Stimulated activated CD8-positive, alpha-beta memory T cell treated with anti-CD3 and anti-CD28 coated beads, Interleukin-7, amount 100 ng/mL, for 1 hour (primary cell): Measurements from ENCODE around the gene NT5C3A.
A peak's percentile ranks its signal among the peaks of the same experiment; 100 is the strongest.
"Not testable (repeated sequence)": the region's sequence is repeated elsewhere in the genome, so short reads cannot be mapped to it uniquely, and the experiment has no call there.

Source experiments
- DNase-seq, 2 donors: peaks; one replicate each; pipeline ENCODE4 v3.0.0-alpha.2; 2020; ENCODE audit warnings: low read depth in 2 of 2

The NT5C3A gene

GRCh38 chr7:33062023-33062781 lies at the start of gene NT5C3A:
Gene NT5C3A (minus strand): TSS chr7:33062776. CDS start chr7:33062705, 71 bp downstream.
- DNase-seq: peak in 1 of 2 donors; percentile 1

- no peak for DNase-seq
Observed at GRCh38 chr7:33111614-33112013, 49.0 kb upstream of the NT5C3A start.

- DNase-seq: no peak
Observed at GRCh38 chr7:33109758-33110238, 47.2 kb upstream of the NT5C3A start.

GRCh38 chr7:33109005-33109757 lies 46.6 kb upstream of the NT5C3A start, which contains the start of gene RP9:
Gene RP9 (minus strand): TSS chr7:33109404. CDS start chr7:33109372, 32 bp downstream.
- DNase-seq: peak; percentile 50 to 65

GRCh38 chr7:33108554-33109004 lies 46.0 kb upstream of the NT5C3A start:
- DNase-seq: no peak

- DNase-seq: no peak
Observed at GRCh38 chr7:33107136-33108066, 44.8 kb upstream of the NT5C3A start.

- no peak for DNase-seq
Observed at GRCh38 chr7:33101906-33102305, 39.3 kb upstream of the NT5C3A start.

- DNase-seq: no peak
Observed at GRCh38 chr7:33100770-33101169, 38.2 kb upstream of the NT5C3A start.

- DNase-seq: no peak
Observed at GRCh38 chr7:33099154-33099940, 36.8 kb upstream of the NT5C3A start.

- not testable (repeated sequence) for DNase-seq
Observed at GRCh38 chr7:33094745-33095275, 32.2 kb upstream of the NT5C3A start.

- no peak for DNase-seq
Observed at GRCh38 chr7:33093266-33093665, 30.7 kb upstream of the NT5C3A start.

GRCh38 chr7:33091641-33092191 lies 29.1 kb upstream of the NT5C3A start:
- DNase-seq: no peak

- no peak for DNase-seq
Observed at GRCh38 chr7:33091111-33091531, 28.5 kb upstream of the NT5C3A start.

GRCh38 chr7:33089142-33089541 lies 26.6 kb upstream of the NT5C3A start:
- no peak for DNase-seq

GRCh38 chr7:33087858-33088257 lies 25.3 kb upstream of the NT5C3A start:
- no peak for DNase-seq

- DNase-seq: no peak
Observed at GRCh38 chr7:33087356-33087755, 24.8 kb upstream of the NT5C3A start.

GRCh38 chr7:33079763-33080690 lies 17.5 kb upstream of the NT5C3A start:
- no peak for DNase-seq

- DNase-seq: no peak
Observed at GRCh38 chr7:33079096-33079495, 16.5 kb upstream of the NT5C3A start.

- no peak for DNase-seq
Observed at GRCh38 chr7:33076737-33077136, 14.2 kb upstream of the NT5C3A start.
